ENCODE measurements around the gene LEKR1. TPM values are rescaled to one million over a fixed set of nuclear protein-coding genes. Genes with fewer than 3 reads are reported as not detected.

The LEKR1 gene
- total RNA-seq, 1 donor from 2014 or later: 2.3 TPM

GRCh38 chr3:156920399-156920798 lies 94.2 kb downstream of the LEKR1 start:
- DNase-seq (ENCODE audit: low read depth): no peak
- no peaks in the 10 kb centered on the region for H3K36me3 ChIP-seq (ENCODE audit: control insufficient read depth, insufficient read depth, low read length)
- no peaks in the 10 kb centered on the region for H3K27me3 ChIP-seq (ENCODE audit: control insufficient read depth, insufficient read depth, low read length)

GRCh38 chr3:156923349-156923748 lies 97.2 kb downstream of the LEKR1 start:
- no peak for TF ChIP-seq CTCF (IDR thresholded peaks at IDR 0.05; ENCODE audit: insufficient read depth, low read length, poor library complexity, severe bottlenecking)
- H3K4me3 ChIP-seq (ENCODE audit: low read depth, low read length): no peak overlapping the region

More at GRCh38 chr3:156920399-156920798, 94.2 kb downstream of the LEKR1 start:
- no peak overlapping the region for H3K4me3 ChIP-seq (ENCODE audit: low read depth, low read length)
- no peak for TF ChIP-seq CTCF (IDR thresholded peaks at IDR 0.05; ENCODE audit: insufficient read depth, low read length, poor library complexity, severe bottlenecking)

GRCh38 chr3:156938724-156939123 lies 112.6 kb downstream of the LEKR1 start:
- no peaks in the 10 kb centered on the region for H3K36me3 ChIP-seq (ENCODE audit: control insufficient read depth, insufficient read depth, low read length)
- H3K27me3 ChIP-seq (ENCODE audit: control insufficient read depth, insufficient read depth, low read length): no peaks in the 10 kb centered on the region
- no peak overlapping the region for H3K4me3 ChIP-seq (ENCODE audit: low read depth, low read length)
- TF ChIP-seq CTCF (IDR thresholded peaks at IDR 0.05; ENCODE audit: insufficient read depth, low read length, poor library complexity, severe bottlenecking): no peak
- no peak for DNase-seq (ENCODE audit: low read depth)

More at GRCh38 chr3:156923349-156923748, 97.2 kb downstream of the LEKR1 start:
- Histone ChIP-seq H3K36me3 (ENCODE audit: control insufficient read depth, insufficient read depth, low read length) (no peaks in the 10 kb centered on the region), H3K27me3 (ENCODE audit: control insufficient read depth, insufficient read depth, low read length) (no peaks in the 10 kb centered on the region)
- DNase-seq (ENCODE audit: low read depth): no peak

- H3K4me3 ChIP-seq (ENCODE audit: low read depth, low read length): no peak overlapping the region
- H3K27me3 ChIP-seq (ENCODE audit: control insufficient read depth, insufficient read depth, low read length): no peaks in the 10 kb centered on the region
- DNase-seq (ENCODE audit: low read depth): no peak
- H3K36me3 ChIP-seq (ENCODE audit: control insufficient read depth, insufficient read depth, low read length): no peaks in the 10 kb centered on the region
- no peak for TF ChIP-seq CTCF (IDR thresholded peaks at IDR 0.05; ENCODE audit: insufficient read depth, low read length, poor library complexity, severe bottlenecking)
Measured at GRCh38 chr3:156939315-156939714, 113.2 kb downstream of the LEKR1 start.

- no peak for DNase-seq (ENCODE audit: low read depth)
- TF ChIP-seq CTCF (IDR thresholded peaks at IDR 0.05; ENCODE audit: insufficient read depth, low read length, poor library complexity, severe bottlenecking): no peak
- Histone ChIP-seq H3K4me3 (ENCODE audit: low read depth, low read length) (no peak overlapping the region), H3K36me3 (ENCODE audit: control insufficient read depth, insufficient read depth, low read length) (no peaks in the 10 kb centered on the region), H3K27me3 (ENCODE audit: control insufficient read depth, insufficient read depth, low read length) (no peaks in the 10 kb centered on the region)
Measured at GRCh38 chr3:156941311-156941710, 115.2 kb downstream of the LEKR1 start.

- Histone ChIP-seq H3K27me3 (ENCODE audit: control insufficient read depth, insufficient read depth, low read length) (no peaks in the 10 kb centered on the region), H3K4me3 (ENCODE audit: low read depth, low read length) (no peak overlapping the region), H3K36me3 (ENCODE audit: control insufficient read depth, insufficient read depth, low read length) (no peaks in the 10 kb centered on the region)
- TF ChIP-seq CTCF (IDR thresholded peaks at IDR 0.05; ENCODE audit: insufficient read depth, low read length, poor library complexity, severe bottlenecking): no peak
- no peak for DNase-seq (ENCODE audit: low read depth)
Measured at GRCh38 chr3:156948402-156949210, 122.5 kb downstream of the LEKR1 start.
